GM12878 (cell line): ENCODE results near the gene FBXL22. TPM values are rescaled to one million over a fixed set of nuclear protein-coding genes. Genes with fewer than 3 reads are reported as not detected.

Source experiments
- ATAC-seq: fragments of 200-7000 bp; cut with Tn5 transposase; 3 replicates; pipeline ENCODE4 v1.9.1; 2020; ENCODE audit warnings: mild to moderate bottlenecking, moderate library complexity
- BruUV-seq: library from RNA; stranded (reverse); fragments of 400-500 nt; replicated peaks from 2 replicates; lab custom pipeline; 2021; lab: Mats Ljungman, UMichigan
- CTCF ChIA-PET: fragments of 300-600 bp; sonication (Branson Sonifier 250); formaldehyde crosslinking; extraction: SDS; loops from one replicate; lab custom pipeline; 2021; ENCODE audit warnings: inconsistent platforms; lab: Yijun Ruan, JAX
- POLR2A ChIA-PET: fragments of 350-600 bp; formaldehyde crosslinking; extraction: SDS; loops from one replicate; lab custom pipeline; 2021; ENCODE audit warnings: inconsistent platforms; lab: Charles Lee
- RAD21 ChIA-PET: fragments of 300-600 bp; sonication (Branson Sonifier 250); formaldehyde crosslinking; loops from one replicate; lab custom pipeline; 2023; ENCODE audit warnings: antibody characterized with exemption; ENCODE audit not compliant: unreplicated experiment; lab: Charles Lee
- SMC1A ChIA-PET: fragments of 300-600 bp; sonication (Branson Sonifier 250); formaldehyde crosslinking; loops from one replicate; lab custom pipeline; 2023; ENCODE audit not compliant: unreplicated experiment, uncharacterized antibody; lab: Charles Lee
- DNase-seq: peaks from one replicate; pipeline ENCODE4 v3.0.0-alpha.2; 2011; ENCODE audit warnings: low read depth, low spot score
- FAIRE-seq: peaks from 3 replicates; lab custom pipeline; 2011; peaks lifted over from hg19 to GRCh38; lab: Jason Lieb, UNC
- H2AFZ ChIP-seq: 2 replicates; pipeline ENCODE4 v1.6.0; 2011; ENCODE audit warnings: low read depth, low read length, control low read depth; ENCODE audit not compliant: control insufficient read depth
- H3K27ac ChIP-seq: 2 replicates; pipeline ENCODE4 v1.5.1; 2011; ENCODE audit warnings: control low read depth; ENCODE audit not compliant: control insufficient read depth, insufficient read depth
- H3K27me3 ChIP-seq, 2 experiments: replicated peaks in 1 of 2; 2 replicates each; pipeline versions ENCODE4 v1.6.0 to v1.6.1; 2011; ENCODE audit warnings: low read length in 1 of 2; ENCODE audit not compliant: control insufficient read depth in 2 of 2, insufficient read depth in 2 of 2
- H3K36me3 ChIP-seq, 2 experiments: 2 replicates each; pipeline ENCODE4 v1.5.1; 2011; ENCODE audit warnings: low read length in 1 of 2; ENCODE audit not compliant: control insufficient read depth in 2 of 2, insufficient read depth in 2 of 2
- H3K4me1 ChIP-seq: 2 replicates; pipeline ENCODE4 v1.6.1; 2011; ENCODE audit warnings: mild to moderate bottlenecking, low read length, moderate library complexity, mixed read lengths; ENCODE audit not compliant: control insufficient read depth, insufficient read depth
- H3K4me2 ChIP-seq: 2 replicates; pipeline ENCODE4 v1.6.0; 2011; ENCODE audit warnings: control low read depth; ENCODE audit not compliant: control insufficient read depth, insufficient read depth
- H3K4me3 ChIP-seq: fragments of 200-600 bp; sonication (generic); 2 replicates; pipeline ENCODE4 v1.5.1; 2016
- H3K79me2 ChIP-seq: 2 replicates; pipeline ENCODE4 v1.6.0; 2011; ENCODE audit warnings: low read length; ENCODE audit not compliant: control insufficient read depth, insufficient read depth
- H3K9ac ChIP-seq: 2 replicates; pipeline ENCODE4 v1.8.0; 2011; ENCODE audit warnings: low read length, control low read depth, mixed read lengths; ENCODE audit not compliant: control insufficient read depth, insufficient read depth
- H3K9me3 ChIP-seq: replicated peaks from 3 replicates; pipeline ENCODE4 v1.5.1; 2011; ENCODE audit warnings: mild to moderate bottlenecking, low read length; ENCODE audit not compliant: control insufficient read depth, insufficient read depth
- H4K20me1 ChIP-seq: 2 replicates; pipeline ENCODE4 v1.6.0; 2011; ENCODE audit not compliant: control insufficient read depth, insufficient read depth
- ATF2 ChIP-seq: IDR thresholded peaks from 2 replicates; pipeline ENCODE4 v1.6.1; 2012; ENCODE audit warnings: low read length, inconsistent platforms
- CBFB ChIP-seq: IDR thresholded peaks from 2 replicates; pipeline ENCODE4 v1.6.1; 2016; ENCODE audit warnings: antibody characterized with exemption, low read depth
- CHD4 ChIP-seq: fragments of 200-600 bp; sonication (generic); IDR thresholded peaks from 2 replicates; pipeline ENCODE4 v1.6.1; 2016; ENCODE audit warnings: mild to moderate bottlenecking
- FOS ChIP-seq: IDR thresholded peaks from 3 replicates; pipeline ENCODE4 v1.6.1; 2011; ENCODE audit warnings: borderline replicate concordance; ENCODE audit not compliant: insufficient read length; ENCODE audit errors: extremely low read depth
- IKZF2 ChIP-seq, 2 experiments: fragments of 450-650 bp; IDR thresholded peaks; 2 replicates each; pipeline ENCODE4 v1.6.1; 2017; ENCODE audit warnings: mild to moderate bottlenecking in 2 of 2, moderate library complexity in 2 of 2
- MTA3 ChIP-seq: IDR thresholded peaks from 2 replicates; pipeline ENCODE4 v1.6.1; 2012; ENCODE audit warnings: low read length, inconsistent platforms, borderline replicate concordance
- NFXL1 ChIP-seq: fragments of 450-650 bp; IDR thresholded peaks from 2 replicates; pipeline ENCODE4 v1.6.1; 2017; ENCODE audit warnings: antibody characterized with exemption, mild to moderate bottlenecking, borderline replicate concordance
- NFYA ChIP-seq: IDR thresholded peaks from 2 replicates; pipeline ENCODE4 v1.6.1; 2011; ENCODE audit warnings: low read depth, mild to moderate bottlenecking, low read length, improper control_type of control experiment, borderline replicate concordance
- RFX5 ChIP-seq: IDR thresholded peaks from 2 replicates; pipeline ENCODE4 v1.6.1; 2011; ENCODE audit warnings: low read depth, low read length, improper control_type of control experiment
- SRF ChIP-seq, 2 experiments: IDR thresholded peaks; 2 replicates each; pipeline ENCODE4 v1.6.1; 2011; ENCODE audit warnings: low read depth in 2 of 2, low read length in 2 of 2, mild to moderate bottlenecking in 1 of 2, moderate library complexity in 1 of 2
- TARDBP ChIP-seq: IDR thresholded peaks from 2 replicates; pipeline ENCODE4 v1.6.1; 2016; ENCODE audit warnings: borderline replicate concordance
- TCF7 ChIP-seq: IDR thresholded peaks from 2 replicates; pipeline ENCODE4 v1.6.1; 2014; ENCODE audit warnings: antibody characterized with exemption, borderline replicate concordance
- ZNF274 ChIP-seq: IDR thresholded peaks from one replicate; pipeline ENCODE4 v1.8.0; 2011; ENCODE audit not compliant: insufficient read length, insufficient read depth
- ZNF622 ChIP-seq: fragments of 450-650 bp; IDR thresholded peaks from 2 replicates; pipeline ENCODE4 v1.6.1; 2017; ENCODE audit warnings: mild to moderate bottlenecking, inconsistent platforms
- ZZZ3 ChIP-seq: IDR thresholded peaks from 2 replicates; pipeline ENCODE4 v1.6.1; 2011; ENCODE audit warnings: low read depth; ENCODE audit not compliant: control insufficient read depth, insufficient read length
- whole genome bisulfite sequencing: methylation state at CpG from one replicate; pipeline ENCODE4 v1.1.6; 2016; ENCODE audit warnings: low lambda C conversion rate; ENCODE audit not compliant: insufficient replicate concordance, insufficient coverage; ENCODE audit errors: missing lambda C conversion rate; 5-methylcytosine and 5-hydroxymethylcytosine counted together
- in situ Hi-C: fragments of 300-500 bp; cut with MboI; formaldehyde crosslinking; loops from 9 replicates; pipeline ENCODE4 v1.14.3; 2018; ENCODE audit warnings: mixed read lengths
- intact Hi-C: fragments of 100-400 bp; cut with micrococcal nuclease; formaldehyde crosslinking; loops from one replicate; pipeline ENCODE4 v1.14.2; 2022; ENCODE audit not compliant: unreplicated experiment
- polyA plus RNA-seq, 11 experiments: library from polyadenylated mRNA; depleted of rRNA in 4 of 11; unstranded in 6 of 11; stranded (reverse) in 5 of 11; fragments of >200 nt; fragmentation: Nextera tagmentation in 4 of 11; fragmentation: Illumina TruSeq in 1 of 11; extraction: Ambion mirVana in 4 of 11; extraction: Trizol in 1 of 11; gene quantifications; 1 replicate in 1 of 11; 2 replicates in 10 of 11; pipeline versions ENCODE4 v1.2.1 to v1.2.3, GENCODE V29; 2011 to 2016; ENCODE audit warnings: inconsistent platforms in 2 of 11, missing spikeins in 2 of 11, low read depth in 1 of 11
- total RNA-seq, 4 experiments: library from RNA; depleted of rRNA in 3 of 4; stranded (reverse); fragments of >200 nt in 3 of 4; fragmentation: Illumina TruSeq in 1 of 4; extraction: Trizol in 1 of 4; gene quantifications; 2 replicates each; pipeline versions ENCODE4 v1.2.1 to v1.2.3, GENCODE V29; 2013 to 2021
- TF ChIP-seq, protein P1 (sequence below): fragments of 450-650 bp; IDR thresholded peaks from 2 replicates; pipeline ENCODE4 v1.6.1; 2016; ENCODE audit warnings: mild to moderate bottlenecking
- TF ChIP-seq, protein P2 (sequence below): IDR thresholded peaks from 2 replicates; pipeline ENCODE4 v1.6.1; 2011; ENCODE audit warnings: borderline replicate concordance, low read depth, mild to moderate bottlenecking, moderate library complexity, low read length; ENCODE audit not compliant: insufficient read depth, poor library complexity, severe bottlenecking
- TF ChIP-seq, protein P3 (sequence below): fragments of 450-650 bp; IDR thresholded peaks from 2 replicates; pipeline ENCODE4 v1.6.1; 2018; ENCODE audit warnings: borderline replicate concordance, mild to moderate bottlenecking; ENCODE audit not compliant: partially characterized antibody

The FBXL22 gene
- total and polyA plus RNA-seq, 10 of the 15 experiments (the other 5 are each of a cell fraction or from before 2014, with no cell fraction given), result 0.05 to 2.6 (median 0.52) TPM

DNA sequence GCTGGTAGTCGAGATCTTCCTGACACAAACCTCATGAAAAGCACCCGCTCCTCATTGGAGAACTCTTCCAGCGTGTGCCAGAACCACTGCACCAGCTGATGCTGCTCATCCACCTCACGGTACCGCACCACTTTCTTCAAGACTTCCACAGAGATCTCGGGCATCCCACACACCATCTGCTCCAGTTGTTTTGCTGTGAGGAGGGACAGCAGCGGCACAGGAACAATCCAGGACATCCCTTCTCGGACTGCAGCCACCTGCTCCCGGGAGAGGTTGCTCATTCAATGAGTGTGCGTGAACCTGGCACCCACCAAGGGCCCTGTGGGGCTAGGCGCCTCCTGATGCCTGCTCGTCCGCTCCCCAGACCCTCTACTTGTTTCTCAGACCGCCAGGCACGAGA is 15.1 kb downstream of the FBXL22 start (continued):
- TF ChIP-seq ATF2 (no peak), FOS (no peak), MTA3 (no peak), CHD4 (no peak), RFX5 (no peak)
- TF ChIP-seq, protein P1, sequence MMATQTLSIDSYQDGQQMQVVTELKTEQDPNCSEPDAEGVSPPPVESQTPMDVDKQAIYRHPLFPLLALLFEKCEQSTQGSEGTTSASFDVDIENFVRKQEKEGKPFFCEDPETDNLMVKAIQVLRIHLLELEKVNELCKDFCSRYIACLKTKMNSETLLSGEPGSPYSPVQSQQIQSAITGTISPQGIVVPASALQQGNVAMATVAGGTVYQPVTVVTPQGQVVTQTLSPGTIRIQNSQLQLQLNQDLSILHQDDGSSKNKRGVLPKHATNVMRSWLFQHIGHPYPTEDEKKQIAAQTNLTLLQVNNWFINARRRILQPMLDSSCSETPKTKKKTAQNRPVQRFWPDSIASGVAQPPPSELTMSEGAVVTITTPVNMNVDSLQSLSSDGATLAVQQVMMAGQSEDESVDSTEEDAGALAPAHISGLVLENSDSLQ, result no peak
- TF ChIP-seq, protein P2, sequence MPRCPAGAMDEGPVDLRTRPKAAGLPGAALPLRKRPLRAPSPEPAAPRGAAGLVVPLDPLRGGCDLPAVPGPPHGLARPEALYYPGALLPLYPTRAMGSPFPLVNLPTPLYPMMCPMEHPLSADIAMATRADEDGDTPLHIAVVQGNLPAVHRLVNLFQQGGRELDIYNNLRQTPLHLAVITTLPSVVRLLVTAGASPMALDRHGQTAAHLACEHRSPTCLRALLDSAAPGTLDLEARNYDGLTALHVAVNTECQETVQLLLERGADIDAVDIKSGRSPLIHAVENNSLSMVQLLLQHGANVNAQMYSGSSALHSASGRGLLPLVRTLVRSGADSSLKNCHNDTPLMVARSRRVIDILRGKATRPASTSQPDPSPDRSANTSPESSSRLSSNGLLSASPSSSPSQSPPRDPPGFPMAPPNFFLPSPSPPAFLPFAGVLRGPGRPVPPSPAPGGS, result no peak

GRCh38 chr15:63615935-63616334 is 18.7 kb downstream of the FBXL22 start:
- Histone ChIP-seq H4K20me1 (no peaks in the 10 kb centered on the region), H3K36me3 (peaks cover 3 to 23% of the 10 kb centered on the region in 2 experiments), H3K9ac (no peak overlapping the region), H2AFZ (no peak overlapping the region), H3K4me2 (no peak overlapping the region), H3K27me3 (no peaks in the 10 kb centered on the region), H3K79me2 (no peaks in the 10 kb centered on the region), H3K9me3 (no peaks in the 10 kb centered on the region), H3K4me1 (peaks cover under 1% of the 10 kb centered on the region; the same call in 1 of the 2 replicates), H3K27ac (no peak overlapping the region), H3K4me3 (no peak overlapping the region)
- ChIA-PET POLR2A (interaction anchor here (1.2 kb wide), 1 partner anchor 92 kb away, joined by 5 read pairs; no protein-coding TSS in a partner anchor), SMC1A (interaction anchor here (0.8 to 1.7 kb wide), 3 partner anchors 12 to 394 kb away, joined by 3 to 4 read pairs (median 3); no protein-coding TSS in a partner anchor), RAD21 (interaction anchor here (0.5 to 1.6 kb wide), 2 partner anchors 137 to 149 kb away, joined by 3 to 4 read pairs; no protein-coding TSS in a partner anchor), CTCF (interaction anchor here (7.4 kb wide), 1 partner anchor 451 kb away, joined by 87 read pairs; no protein-coding TSS in a partner anchor)
- WGBS, result 100% methylated on average over 3 of the region's 3 CpGs
- BruUV-seq, result no TSS peak
- ATAC-seq (no peak), DNase-seq (no peak), FAIRE-seq (no peak)
- intact Hi-C loops, result no loop called here
- in situ Hi-C loops, result no loop called here
- TF ChIP-seq ZNF274 (no peak), CBFB (no peak), ZZZ3 (no peak), NFYA (no peak), TARDBP (no peak), IKZF2 (IDR thresholded peaks at IDR 0.05) (no peak), NFXL1 (no peak), ZNF622 (no peak), SRF (IDR thresholded peaks at IDR 0.05; ENCODE audit: low read depth in 2 of 2, low read length in 2 of 2) (no peak), TCF7 (no peak)
- TF ChIP-seq, protein P3, sequence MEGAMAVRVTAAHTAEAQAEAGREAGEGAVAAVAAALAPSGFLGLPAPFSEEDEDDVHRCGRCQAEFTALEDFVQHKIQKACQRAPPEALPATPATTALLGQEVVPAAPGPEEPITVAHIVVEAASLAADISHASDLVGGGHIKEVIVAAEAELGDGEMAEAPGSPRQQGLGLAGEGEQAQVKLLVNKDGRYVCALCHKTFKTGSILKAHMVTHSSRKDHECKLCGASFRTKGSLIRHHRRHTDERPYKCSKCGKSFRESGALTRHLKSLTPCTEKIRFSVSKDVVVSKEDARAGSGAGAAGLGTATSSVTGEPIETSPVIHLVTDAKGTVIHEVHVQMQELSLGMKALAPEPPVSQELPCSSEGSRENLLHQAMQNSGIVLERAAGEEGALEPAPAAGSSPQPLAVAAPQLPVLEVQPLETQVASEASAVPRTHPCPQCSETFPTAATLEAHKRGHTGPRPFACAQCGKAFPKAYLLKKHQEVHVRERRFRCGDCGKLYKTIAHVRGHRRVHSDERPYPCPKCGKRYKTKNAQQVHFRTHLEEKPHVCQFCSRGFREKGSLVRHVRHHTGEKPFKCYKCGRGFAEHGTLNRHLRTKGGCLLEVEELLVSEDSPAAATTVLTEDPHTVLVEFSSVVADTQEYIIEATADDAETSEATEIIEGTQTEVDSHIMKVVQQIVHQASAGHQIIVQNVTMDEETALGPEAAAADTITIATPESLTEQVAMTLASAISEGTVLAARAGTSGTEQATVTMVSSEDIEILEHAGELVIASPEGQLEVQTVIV, result no peak
